Cerebellar cortex (tissue), 1 donor: ENCODE results near the gene URB1.
"Not testable (repeated sequence)": the region's sequence is repeated elsewhere in the genome, so short reads cannot be mapped to it uniquely, and the experiment has no call there.

Experiments used
- DNase-seq: peaks from one replicate; pipeline ENCODE4 v3.0.0-alpha.2; 2015; ENCODE audit warnings: low spot score

The URB1 gene

DNA sequence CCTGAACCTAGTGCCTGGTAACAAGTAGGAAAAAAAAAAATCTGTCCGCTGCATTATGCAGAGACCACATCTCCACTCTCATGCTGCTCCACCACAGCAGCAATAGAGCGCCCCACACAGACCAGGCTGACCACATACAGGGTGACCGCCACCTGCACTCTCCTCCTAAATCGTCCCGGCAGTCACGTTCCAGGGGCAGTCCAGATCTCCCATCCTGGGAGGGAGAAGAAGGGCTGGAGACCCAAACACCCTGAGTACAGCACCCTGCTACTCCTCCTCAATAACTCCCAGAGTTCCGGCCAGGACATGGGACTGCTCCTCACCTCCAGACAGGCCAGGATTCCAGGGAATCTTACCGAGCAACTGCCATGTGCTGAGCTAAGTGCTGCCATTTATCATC lies 15.3 kb downstream of the URB1 start:
- no peak for DNase-seq

DNA sequence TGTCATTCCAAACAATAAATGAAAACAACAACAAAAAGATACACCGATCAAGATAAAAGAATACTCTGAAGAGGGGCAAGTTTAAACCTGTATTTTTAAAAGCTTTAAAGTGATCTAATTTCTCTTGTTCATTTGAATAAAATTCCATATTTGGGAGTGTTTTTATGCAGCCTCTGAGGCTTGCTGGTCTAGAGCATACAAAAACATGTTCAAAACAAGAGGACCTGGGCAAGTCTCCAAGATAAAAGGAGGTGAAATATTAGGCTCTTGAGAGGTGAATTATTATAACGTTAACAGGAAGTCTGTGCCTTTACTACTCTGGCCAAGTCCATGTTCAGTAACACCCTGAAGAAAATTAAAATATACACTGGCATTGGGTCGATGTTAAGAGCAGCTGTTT lies 20.1 kb downstream of the URB1 start:
- DNase-seq, result no peak

DNA sequence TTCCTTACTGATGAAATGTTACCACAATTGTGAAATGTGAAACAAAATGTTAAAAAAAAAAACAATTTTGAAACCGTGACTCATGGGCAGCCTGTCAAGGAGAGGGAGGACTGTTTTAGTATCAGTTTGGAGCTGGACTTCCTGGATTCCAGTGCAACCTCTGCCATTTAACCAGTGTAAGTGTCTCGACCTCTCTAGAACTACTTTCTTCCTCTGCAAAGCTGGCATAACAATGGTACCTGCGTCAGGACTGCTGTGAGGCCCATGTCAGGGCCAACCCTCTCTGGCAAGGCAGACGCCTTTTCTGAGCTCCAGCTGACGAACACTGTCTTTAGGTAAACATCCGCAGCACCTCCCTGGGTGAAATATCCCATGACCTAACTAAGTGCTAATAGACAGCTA lies 20.9 kb downstream of the URB1 start:
- DNase-seq, result no peak

DNA sequence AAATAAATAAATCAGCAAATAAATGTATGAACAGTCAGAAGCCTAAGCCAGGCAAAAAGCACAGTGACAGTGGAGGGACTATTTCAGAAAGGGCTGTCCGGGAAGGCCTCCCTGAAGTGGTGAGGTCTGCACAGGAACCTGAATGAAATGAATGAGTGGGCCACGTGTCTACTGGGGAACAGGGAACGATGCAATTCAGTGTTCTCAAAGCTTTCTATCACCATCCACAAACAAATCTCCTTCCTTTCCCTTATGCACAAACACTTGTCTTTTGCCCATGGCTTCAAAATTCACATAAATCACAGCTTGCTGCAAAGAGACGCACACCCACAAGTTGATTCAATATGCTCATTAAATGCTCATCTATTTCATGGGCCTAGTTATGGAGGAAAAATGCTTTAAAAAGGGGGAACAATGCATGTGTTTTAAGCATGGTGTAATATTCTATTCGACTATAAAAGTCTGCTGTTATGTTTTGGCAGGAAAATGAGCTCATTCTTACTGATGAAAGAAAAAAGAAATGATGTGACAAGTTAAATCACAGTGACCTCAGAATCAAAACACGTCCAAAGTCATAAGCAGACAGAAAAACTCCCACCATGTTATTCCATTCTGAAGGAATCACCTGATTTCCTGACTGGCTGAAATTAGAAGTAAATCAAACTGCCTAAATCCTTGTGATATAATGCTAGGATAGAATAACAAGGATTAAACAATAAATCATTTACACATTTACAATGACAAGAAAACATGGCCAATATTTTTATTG lies 21.6 kb downstream of the URB1 start:
- DNase-seq, result no peak

DNA sequence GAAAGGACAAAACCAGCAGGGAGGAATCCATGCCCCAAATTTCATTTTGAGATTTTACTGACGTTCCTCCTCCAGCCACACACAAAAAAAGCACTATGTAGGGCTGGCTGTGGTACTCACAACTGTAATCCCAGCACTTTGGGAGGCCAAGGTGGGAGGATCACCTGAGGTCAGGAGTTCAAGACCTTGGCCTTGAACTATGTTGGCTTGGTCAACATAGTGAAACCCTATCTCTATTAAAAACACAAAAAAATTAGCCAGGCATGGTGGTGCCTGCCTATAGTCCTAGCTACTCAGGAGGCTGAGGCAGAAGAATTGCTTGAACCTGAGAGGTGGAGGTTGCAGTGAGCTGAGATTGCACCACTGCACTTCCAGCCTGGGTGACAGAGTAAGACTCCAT lies 23.9 kb downstream of the URB1 start:
- not testable (repeated sequence) for DNase-seq

DNA sequence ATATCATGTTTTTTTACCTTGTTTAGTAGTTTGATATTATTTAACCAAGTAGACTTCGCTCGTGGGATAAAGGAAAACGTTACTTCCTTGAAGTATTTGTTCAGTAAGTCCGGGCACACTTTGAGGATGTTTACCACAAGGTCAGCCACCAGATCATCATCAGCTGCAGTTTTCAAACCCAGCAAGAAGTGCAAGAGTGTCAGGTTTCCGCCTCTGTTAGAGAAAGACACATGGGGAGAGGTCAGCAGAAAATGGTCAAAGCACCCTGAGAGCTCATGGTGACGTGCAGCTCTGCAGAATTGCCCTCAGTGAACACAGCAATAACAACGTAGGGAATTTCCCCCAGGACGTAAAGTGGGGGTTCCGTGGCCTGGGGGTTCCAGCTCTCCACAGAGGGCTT lies 24.4 kb downstream of the URB1 start:
- DNase-seq, result no peak

DNA sequence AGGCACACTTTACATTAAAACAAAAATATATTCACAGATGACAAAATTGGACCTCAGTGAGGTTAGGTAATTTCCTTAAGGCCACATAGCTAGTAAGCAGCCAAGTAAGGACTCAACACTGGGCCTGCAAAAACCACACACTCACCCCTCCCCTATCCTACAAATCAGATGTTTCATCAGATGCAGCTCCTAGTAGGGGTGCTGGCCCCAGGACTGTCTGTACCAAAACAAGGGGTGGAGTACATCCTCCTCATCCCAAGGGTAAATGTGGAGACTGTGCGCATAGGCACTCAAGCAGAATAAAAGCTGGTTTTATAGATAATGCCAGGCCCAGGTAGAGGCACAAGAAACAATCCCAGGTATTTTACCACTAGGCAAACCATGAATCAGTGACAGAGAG lies 25.7 kb downstream of the URB1 start:
- peak; percentile 28 for DNase-seq

DNA sequence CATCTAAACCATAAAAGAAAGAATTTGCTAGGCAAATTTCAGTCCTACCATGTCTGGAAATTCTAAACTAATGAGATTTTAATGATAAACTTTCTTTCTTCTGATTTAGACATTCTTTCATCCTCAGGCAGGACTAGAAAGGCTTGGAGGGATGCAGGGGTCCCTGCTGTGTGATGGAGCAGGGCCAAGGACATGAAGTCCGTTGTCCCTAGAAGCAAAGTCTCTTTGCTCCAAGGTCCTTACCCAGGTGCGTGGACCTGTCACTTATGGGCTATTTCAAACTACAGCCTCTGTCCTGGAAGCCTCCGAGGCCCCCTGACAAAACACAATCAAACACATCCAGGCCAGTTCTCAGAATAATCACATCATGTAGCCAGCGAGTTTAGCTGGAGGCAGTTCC lies 26.6 kb downstream of the URB1 start:
- peak; percentile 52 for DNase-seq

DNA sequence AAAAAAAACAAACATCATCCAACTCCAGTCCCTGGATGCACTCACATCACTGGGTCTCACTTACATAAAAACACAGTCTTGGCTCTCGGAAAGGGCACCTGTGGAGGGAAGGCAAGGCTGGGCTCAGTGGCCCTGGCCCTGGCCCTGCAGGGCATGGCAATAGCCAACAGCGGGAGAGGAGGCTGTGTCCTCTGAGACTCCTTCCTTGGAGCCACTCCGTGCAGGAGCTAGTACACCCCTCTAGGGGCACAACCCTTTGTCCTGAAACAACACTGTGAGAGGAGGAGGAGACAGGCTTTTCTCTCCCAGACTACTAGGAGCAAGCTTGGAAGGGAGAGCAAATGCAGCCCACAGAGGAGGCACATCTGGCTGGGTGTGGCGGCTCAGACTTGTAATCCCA lies 28.0 kb downstream of the URB1 start:
- no peak for DNase-seq

DNA sequence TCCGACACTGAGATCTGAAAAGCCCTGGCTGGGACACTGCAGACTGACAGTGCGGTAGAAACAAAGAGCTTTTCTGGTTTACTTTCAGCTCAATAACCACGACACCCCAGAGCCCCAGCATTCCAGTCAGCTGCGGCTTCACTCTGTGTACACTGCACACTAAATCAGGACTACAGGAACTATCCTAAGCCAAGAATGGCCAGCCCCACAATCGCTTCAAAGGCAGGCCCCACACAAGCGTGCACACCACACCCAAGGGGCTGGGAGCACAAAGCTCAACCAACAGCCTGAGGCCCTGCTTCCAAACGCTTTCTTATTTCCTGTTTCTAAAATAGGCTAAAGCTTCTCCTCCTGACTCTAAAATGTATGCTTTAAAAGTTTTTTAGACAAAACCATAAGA lies 28.4 kb downstream of the URB1 start:
- no peak for DNase-seq

DNA sequence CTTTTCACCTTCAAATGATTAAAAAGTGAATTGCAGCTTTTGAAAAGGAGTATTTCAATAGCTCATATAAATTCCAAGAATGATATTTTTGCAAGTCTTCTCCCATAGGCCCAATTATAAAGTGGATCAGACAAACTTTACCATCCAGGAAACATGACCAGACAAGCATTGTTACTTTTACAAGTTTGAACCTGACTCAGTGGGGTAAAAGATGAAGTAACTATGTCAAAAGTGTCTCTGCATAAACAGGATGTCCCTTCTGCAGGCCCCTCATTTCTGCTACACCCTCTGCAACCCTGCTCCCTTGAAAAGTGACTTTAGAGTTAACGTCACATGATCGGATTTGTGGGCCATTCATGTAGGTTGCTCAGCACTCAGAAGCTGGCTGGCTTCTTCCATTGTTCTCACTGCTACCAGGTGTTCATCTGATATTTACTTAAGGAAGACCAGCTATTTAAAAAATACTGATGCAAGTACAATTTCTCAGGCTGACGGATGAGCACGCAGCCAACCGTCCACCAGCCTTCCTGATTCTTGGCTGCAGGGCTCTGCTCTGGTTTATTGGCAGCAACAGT lies 32.3 kb downstream of the URB1 start:
- no peak for DNase-seq

DNA sequence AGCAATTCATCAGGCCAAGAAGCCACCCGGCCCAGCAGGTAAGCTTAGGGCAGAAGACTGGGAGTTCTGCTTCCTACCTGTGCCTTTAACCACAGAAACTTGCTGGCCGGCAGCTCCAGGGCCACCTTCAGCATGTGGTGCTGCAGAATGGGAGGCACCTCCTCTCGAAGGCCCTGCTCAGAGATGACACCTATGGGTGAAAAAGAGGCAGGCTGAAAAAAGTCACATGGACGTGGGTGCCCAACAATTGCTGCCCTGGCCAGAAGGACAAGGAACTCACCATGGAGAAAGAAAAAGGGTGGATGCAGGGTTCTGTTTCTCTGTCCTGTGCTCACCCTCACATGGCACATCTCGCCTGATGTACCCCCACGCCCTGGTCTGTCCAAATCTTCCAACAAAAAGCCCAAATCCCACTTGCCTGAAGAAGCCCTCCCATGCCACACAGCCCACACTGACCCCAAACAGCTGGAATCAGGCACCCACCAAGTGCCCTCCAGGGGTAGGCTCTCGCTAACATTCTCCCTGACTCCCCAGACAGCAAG lies 33.0 kb downstream of the URB1 start:
- DNase-seq, result no peak

DNA sequence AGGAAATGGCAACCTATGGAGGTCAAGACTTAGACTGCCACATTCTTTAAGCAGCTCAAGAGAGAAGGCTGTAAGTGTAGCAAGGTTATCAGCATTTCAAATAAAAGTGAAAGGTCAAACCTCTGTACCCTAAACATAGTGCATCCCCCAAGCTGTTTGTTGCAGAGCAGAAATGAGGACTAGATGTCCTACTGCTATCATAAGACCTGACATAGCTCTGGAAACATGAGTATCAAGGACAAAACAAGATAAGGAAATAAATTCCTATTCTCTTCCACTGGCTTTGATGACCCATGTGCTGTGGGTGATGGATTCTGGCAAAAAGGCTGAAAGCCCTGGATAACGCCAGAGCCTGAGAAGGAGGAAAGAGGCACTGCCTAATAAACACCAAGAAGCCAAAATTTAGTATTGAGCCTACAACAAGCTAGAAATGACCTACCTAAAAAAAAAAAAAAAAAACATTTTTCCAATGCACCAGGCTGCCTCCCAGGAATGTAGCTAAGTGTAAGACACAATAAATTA lies 35.9 kb downstream of the URB1 start:
- no peak for DNase-seq

DNA sequence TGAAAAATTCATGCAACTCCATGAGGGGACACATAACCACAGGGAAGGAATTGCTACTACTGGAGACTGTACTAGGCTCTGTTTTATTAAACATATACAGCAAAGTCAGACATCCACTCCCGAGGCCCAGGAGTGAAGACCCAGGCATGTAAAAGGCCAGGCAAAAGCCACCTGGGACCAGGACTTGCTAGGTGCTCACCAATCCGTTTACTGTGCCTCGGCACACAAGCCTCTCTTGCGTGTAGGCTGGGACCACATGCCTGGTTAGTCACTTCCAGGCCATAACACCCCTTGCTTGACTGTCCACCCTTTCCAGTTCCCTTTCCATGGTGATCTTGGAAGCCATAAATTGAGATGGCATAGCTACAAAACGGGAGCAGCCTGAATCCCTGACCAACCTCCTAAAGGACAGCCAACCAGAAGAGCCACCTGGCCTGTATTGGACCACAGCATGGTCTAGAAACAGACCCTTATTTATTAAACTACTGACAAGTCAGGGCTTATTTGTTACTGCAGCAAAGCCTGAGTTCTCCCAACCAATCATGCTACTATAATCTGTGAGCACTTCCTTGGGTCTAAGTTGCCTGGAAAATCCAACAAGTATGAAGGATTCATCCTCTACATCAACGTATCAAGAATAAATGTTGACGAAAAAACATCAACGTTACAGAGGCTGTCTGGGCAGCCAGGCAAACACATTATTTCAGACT lies 39.7 kb downstream of the URB1 start:
- no peak for DNase-seq

DNA sequence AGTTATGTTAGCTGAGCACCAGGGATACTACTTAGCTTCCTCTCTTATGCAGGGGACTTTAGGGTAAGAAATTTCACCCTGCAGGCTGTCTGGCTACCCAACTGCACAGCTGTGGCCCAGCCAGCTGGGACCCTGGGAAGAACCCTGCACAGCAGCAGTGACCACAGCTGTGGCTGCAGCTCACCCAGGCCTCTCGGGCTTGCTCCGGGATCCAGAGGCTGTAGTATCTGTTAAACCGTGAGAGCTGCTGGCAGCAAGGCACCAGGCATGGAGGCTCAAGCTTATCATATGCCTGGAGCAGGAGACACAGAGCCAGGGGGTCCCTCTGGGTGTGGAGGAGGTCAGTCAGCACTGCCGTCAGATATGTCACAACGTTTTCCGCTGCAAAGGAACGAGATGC lies 40.3 kb downstream of the URB1 start:
- no peak for DNase-seq

DNA sequence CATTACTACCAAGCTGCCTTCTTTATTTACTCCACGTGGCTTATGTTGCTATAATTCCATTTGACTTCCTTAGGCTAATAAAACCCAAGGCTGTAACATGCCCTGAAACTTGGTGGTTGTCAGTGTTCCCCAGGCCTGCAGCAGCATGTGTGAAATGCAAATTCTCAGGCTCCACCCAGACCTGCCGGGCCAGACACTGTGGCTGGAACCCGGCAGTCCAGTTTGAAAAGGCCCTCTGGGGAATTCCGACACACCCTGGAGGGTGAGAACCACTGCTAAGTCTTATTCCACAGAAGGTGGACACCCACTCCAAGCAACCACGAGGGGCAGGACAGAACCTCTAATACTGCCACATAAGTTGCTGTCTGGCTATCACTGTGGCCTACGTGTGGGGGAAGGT lies 41.4 kb downstream of the URB1 start:
- DNase-seq, result no peak

DNA sequence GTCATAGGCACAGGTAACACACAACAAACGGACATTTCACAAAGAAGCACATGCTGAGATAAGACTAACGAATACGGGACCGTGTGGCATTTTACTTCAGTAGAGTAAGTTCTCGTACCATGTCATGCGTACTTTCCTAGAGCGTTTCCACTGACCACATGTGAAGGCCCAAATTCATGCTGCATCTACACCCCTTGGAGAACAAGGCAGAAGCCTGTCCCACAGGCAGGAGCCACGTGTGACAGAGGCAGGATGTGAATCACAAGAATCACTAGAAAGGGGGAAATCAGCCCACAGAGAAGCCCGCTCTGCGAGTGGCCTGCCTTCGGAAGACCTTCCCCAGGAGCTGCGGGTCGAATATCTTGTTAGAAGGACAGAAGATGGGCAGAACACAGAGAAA lies 41.8 kb downstream of the URB1 start:
- no peak for DNase-seq

DNA sequence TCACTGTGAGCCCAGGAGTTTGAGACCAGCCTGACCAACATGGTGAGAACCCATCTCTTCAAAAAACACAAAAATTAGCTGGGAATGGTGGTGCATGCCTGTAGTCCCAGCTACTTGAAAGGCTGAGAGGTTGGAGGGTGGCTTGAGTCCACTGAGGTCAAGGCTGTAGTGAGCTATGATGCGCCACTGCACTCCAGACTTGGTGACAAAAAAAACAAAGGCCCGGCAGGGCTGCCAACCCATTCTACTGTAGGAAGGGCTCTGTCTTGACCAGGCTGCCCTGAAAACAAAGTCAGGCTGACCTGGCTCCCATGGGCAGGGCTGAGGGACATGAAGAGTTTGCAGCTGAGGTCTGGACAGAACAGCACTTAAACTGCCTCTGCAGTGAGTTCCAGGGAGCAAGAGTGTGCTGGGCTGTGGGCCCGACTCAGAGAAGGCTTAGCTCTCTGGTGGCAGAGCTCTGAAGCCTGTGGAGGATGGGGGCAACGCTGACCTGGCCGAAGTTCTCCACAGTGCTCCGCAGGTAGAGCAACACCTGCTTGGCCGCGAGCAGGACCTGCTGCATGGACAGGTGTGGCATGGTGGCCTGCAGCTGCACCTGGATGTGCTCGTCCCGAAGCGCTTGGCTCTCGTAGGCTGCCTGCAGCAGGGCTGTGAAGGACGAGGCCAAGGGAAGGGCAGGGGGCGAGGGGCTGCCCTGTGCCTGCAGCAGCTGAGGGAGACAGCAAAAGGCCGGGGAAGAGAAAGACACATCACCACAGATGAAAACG lies 42.4 kb downstream of the URB1 start:
- no peak for DNase-seq

DNA sequence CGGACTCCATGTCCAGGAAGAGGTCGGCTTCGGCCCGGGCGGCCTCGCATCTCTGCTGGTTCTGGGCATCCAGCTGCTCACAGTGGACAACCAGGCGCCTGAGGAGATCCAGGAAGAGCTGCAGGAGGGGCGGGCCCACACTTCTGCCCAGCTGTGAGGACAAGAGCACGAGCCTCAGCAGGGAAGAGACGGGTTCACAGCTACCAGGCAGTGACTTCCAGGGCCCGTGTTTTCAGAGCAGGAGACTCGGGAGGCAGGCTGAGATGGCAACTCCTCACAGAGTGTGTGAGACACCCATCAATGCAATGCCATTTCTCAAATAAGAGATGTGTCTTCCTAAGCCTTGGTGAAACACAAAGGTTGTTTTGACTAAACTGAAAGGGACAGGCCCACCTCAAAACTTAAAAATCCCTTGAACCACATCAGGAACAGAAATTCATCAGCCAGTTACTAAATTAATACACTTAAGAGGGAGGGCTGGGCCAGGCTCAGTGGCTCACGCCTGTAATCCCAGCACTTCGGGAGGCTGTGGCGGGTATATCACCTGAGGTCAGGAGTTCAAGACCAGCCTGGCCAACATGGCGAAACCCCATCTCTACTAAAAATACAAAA lies 43.4 kb downstream of the URB1 start:
- DNase-seq, result no peak

DNA sequence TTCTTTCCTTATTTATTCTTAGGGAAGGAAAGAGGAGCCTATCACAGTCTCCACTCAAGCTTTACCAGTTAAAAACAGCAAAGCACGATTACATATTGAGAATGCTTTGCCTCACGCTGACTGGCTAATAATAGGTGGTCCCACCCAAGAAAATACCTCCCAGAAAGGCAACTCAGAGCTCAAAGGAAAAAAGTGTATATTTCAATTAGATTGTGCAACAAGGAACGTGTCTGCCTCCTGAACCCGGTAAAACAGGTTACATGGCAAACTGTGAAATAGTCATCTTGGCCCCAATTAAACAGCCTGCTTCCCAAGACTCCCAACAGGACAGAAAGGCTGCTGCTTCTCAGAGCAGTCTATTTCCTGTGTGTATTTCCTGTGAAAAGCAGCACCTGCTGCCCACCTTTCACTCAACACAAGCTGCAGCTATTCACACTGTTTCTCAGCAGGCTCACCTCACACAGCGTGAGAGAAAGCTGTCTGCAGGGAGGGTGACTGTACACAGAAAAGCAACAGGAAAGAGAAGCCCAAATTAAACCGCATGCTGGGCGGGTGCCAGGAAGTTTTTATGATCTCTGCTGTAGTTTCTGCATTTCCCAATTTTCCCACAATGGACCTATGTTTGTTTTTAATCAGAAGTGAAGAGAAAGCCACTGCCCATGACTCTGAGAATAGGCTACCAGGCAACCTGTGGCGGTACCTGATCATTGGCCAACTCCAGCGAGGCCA lies 44.0 kb downstream of the URB1 start:
- peak; percentile 25 for DNase-seq

DNA sequence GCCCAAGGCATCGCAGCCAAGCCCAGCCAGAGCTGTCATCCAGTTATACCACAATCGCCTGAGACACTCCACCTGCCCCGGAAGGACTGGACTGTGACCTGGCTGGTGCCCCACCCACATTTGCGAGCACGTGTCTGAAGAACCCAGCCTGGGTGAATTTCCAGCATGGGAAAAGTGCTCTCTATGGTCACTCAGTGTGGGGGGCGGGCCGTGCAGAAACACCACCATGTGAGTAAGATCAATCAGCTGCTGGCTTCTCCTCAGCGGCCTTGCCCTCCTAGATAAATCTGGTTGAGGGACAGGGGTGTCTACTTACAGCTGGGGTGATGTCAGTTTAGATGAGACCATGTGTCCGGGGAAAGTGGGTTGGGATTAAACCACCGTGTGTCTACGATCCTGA lies 44.8 kb downstream of the URB1 start:
- no peak for DNase-seq
